GM19452 (cell line): ENCODE results near the gene SBSN.

Experiments
- ATAC-seq: cut with Tn5 transposase; IDR thresholded peaks from one replicate; pipeline ENCODE4 v1.9.1; 2021; ENCODE audit not compliant: unreplicated experiment

The SBSN gene

GRCh38 chr19:35533822-35534392 is 5.8 kb upstream of the SBSN start:
- no peak for ATAC-seq

GRCh38 chr19:35533201-35533821 is 5.2 kb upstream of the SBSN start, which contains the start of gene GAPDHS:
TSS of gene GAPDHS (plus strand) at chr19:35533456. CDS start at chr19:35533528, 72 bp downstream.
- ATAC-seq = no peak

- ATAC-seq = no peak
Observed at GRCh38 chr19:35531291-35531690, 3.2 kb upstream of the SBSN start.

DNA sequence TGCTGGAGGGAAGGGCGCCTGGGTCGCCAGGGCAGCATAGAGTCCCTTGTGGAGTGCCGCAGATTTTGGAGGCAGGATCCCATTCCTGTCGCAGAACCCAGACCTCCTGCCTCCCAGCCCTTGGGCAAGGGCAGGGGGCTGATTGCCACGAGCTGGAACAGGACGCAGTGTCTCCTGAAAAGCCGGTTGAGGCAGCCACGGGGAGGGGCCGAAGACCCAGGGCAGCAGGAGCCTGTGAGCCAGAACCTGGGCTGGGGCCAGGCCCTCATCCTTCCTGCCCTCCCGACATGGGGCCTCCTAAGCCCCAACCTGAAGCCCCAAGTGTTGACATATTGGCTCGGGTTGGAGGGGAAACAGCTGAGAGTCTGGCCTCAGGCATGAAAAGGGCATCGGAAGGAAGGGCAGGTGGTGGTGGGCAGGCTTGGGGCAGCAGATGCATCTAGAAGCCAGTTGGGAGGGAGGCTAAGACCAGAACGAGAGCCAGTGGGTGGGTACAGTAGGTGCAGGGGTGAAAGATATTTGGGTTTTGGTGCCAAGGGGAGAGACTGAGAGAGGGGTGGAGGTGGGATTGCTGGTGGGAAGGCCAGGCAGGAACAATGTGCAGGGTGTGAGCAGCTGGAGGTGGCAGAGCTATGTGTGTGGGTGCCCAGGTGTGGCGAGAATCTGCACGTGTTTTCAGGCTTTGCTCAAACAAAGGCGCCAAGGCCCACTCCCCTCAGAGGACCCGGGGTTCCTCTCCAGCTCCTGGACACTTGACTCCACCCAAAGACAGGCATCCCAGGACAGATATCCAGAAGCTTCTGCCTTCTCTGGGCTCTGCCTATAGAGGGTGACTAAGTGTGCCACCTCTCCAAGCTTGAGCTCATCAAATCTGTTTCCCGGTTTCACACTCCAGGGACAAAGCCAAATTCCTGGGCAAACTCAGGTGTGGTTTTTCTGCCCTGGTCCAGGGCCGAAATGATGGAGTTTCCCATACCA is 1.4 kb upstream of the SBSN start:
- ATAC-seq = no peak

- no peak for ATAC-seq
Observed at GRCh38 chr19:35525873-35526272, 2.2 kb downstream of the SBSN start.

DNA sequence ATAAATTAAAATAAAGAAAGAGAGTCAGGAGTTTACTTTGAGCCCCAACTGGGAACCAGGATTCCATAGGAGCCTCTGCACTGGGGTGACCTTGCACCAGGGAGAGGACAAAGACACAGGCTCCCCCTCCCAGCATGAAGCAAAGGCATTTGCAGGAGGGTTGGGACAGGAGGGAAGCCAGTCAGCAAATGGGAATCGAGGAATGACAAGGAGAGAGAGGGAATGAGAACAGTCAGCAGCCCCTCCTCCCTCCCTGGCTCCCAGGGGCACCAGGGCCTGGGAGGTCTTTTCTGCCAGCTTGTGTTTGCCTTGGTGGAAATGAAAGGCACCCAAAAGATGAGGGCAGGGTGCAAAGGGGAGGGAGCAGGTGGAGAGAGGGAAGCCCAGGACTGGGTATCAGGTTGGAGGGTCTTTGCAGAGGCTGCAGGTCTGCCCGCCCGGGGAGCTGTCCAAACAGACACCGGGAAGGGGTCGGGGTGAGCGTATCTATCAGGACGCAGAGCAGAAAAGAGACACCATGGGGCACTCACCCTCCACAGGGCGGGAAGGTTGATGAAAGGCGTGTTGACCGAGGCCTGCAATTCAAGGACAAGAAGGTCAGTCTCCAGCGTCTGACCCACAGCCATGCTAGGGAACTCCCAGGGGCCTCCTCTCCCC is 3.8 kb downstream of the SBSN start:
- ATAC-seq = no peak

DNA sequence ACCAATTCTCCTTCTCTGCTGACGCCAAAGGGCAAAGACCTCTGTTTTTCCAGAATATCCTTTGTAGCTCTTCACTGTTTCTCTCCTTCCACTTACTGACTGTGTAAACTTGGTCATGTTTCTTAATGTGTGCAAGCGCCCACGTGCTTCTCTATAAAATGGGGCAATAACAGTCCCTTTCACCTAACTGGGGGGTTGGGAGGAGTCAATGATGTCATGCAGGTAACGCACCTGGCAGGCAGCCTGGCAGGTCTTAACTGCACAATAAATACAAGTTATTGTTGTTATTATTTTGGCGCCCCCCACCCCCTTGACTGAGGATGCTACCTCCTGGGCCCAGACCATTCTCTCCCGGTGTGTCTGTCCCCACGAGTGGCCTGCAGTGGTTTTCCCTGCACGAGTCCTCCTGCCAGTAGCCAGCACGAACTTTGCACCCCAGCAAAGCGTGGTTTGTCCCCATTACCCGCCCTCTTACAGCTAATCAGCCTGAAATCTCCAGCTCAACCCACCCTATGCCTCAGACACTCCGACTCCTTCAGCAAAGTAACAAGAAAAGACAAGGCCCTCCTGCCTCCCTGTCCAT is 5.3 kb downstream of the SBSN start:
- ATAC-seq = no peak

- no peak for ATAC-seq
Observed at GRCh38 chr19:35521124-35521743, 6.9 kb downstream of the SBSN start.

GRCh38 chr19:35519291-35519690 is 8.8 kb downstream of the SBSN start:
- ATAC-seq = no peak

GRCh38 chr19:35518313-35518712 is 9.8 kb downstream of the SBSN start:
- ATAC-seq = no peak

- ATAC-seq = no peak
Observed at GRCh38 chr19:35517342-35517741, 10.8 kb downstream of the SBSN start.

- no peak for ATAC-seq
Observed at GRCh38 chr19:35516310-35516709, 11.8 kb downstream of the SBSN start.

DNA sequence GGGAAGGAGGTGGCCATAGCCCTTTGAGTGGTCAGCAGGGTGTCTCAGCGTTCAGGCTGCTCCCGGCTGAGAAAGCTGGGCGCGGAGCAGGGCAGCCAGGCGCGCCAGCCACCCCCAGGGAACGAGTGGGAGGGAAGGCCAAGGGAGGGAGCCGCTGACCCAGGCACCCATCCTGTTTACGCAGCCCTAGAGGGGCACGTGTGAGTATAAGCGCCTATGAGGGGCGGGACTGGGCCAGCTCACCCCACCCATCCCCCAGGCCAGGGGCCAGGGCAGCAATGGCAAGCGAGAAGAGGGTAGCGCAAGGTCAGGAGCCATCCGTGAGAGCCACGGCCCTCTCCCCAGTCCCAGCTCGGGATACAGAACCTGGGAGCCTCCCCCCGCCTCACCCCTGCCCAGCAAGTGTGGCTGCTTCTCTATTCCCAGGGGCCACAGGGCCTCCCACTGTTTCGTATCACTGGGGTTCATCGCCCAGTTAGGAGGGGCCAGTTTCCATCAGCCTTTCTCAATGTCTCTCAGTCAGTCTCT is 13.8 kb downstream of the SBSN start:
- no peak for ATAC-seq

GRCh38 chr19:35513628-35514281 is 14.4 kb downstream of the SBSN start, which contains the start of gene DMKN:
TSS of gene DMKN (minus strand) at chr19:35513649. CDS start at chr19:35513475, 174 bp downstream.
- no peak for ATAC-seq

DNA sequence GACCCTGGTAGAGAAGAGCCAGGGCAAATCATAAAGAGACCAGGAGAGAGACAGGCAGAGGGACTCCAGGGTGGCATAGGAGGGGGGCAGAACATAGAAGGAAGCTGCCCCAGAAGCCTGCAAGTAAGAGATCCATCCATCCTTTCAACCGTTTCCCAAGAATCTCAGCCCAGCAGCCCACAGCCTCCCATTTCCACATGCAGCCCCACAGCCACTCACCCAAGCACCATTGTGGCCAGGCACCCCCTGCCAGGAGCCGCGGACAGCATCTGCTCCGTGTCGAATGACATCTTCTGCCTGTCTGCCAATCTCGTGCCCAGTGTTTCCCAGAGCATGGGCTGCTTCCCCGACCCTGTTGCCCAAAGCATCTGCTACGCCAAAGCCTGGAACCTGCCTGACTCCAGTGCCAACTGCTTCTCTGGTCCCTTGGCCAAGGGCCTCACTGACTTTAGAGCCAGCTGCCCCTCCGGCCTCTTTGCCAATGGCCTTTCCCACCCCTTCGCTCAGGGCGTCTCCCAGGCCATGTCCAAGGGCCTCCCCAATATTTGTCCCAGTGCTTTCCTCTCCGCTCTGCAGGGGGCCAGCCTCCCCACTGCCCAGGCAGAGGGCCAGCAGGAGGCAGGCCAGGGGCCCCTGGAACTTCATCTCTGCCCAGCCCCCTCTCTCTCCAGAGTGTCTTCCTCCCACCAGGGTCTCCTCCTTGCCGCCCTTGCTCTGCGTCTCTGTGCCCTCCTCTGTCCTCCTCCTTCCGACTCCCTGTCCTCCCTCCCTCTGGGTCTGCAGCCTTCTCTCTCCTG is 15.1 kb downstream of the SBSN start:
- no peak for ATAC-seq

- no peak for ATAC-seq
Observed at GRCh38 chr19:35511337-35511736, 16.8 kb downstream of the SBSN start.

DNA sequence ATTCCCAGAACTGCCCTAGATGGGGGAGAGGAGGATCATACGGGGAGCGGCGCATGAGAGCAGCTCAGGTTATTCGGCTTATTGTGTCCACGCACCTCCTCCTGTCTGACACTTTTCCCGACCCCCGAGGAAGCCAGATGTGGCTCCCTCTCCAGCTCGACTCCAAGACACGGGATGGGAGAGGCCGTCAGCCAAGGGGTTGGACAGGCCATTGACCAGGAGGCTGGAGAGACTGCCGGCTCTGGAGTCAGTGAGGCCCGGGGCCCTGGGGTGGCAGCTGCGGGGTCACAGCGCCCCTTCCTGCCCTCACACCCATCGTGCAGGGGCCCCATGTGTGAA is 17.5 kb downstream of the SBSN start:
- ATAC-seq = no peak

GRCh38 chr19:35509861-35510625 is 18.1 kb downstream of the SBSN start:
- no peak for ATAC-seq
